Caco-2 (cell line): ENCODE measurements around the gene CD9. TPM values are rescaled to one million over a fixed set of nuclear protein-coding genes. Genes with fewer than 3 reads are reported as not detected.

ENCODE experiments used
- BruUV-seq: library from RNA; stranded (reverse); fragments of 400-500 nt; replicated peaks from 2 replicates; lab custom pipeline; 2021; lab: Mats Ljungman, UMichigan
- CTCF ChIA-PET: fragments of 300-600 bp; sonication (Branson Sonifier 250); formaldehyde crosslinking; loops from one replicate; lab custom pipeline; 2022; ENCODE audit warnings: antibody characterized with exemption; lab: Charles Lee
- POLR2A ChIA-PET: fragments of 300-600 bp; sonication (Branson Sonifier 250); formaldehyde crosslinking; loops from one replicate; lab custom pipeline; 2022; ENCODE audit warnings: antibody characterized with exemption; lab: Charles Lee
- DNase-seq, 2 experiments: peaks; one replicate each; pipeline versions ENCODE4 v3.0.0 to v3.0.0-alpha.2; 2020 to 2022
- H3K27me3 ChIP-seq: replicated peaks from 2 replicates; pipeline ENCODE4 v1.6.0; 2011; ENCODE audit warnings: low read length; ENCODE audit not compliant: control insufficient read depth, insufficient read depth
- H3K36me3 ChIP-seq: 2 replicates; pipeline ENCODE4 v1.5.1; 2011; ENCODE audit warnings: low read length; ENCODE audit not compliant: control insufficient read depth, insufficient read depth
- H3K4me1 ChIP-seq: fragments of 250-450 bp; sonication (Bioruptor Pico); 2 replicates; pipeline ENCODE4 v1.5.1; 2020; ENCODE audit warnings: mild to moderate bottlenecking
- H3K4me3 ChIP-seq: 2 replicates; pipeline ENCODE4 v1.5.1; 2011; ENCODE audit warnings: low read depth, mild to moderate bottlenecking, control low read depth, low read length
- H3K9me3 ChIP-seq: fragments of 250-450 bp; sonication (Bioruptor Pico); 2 replicates; pipeline ENCODE4 v1.5.1; 2020; ENCODE audit warnings: mild to moderate bottlenecking, moderate library complexity
- H3K27ac Mint-ChIP-seq: one replicate; pipeline ENCODE4 v1.8.0; 2022; ENCODE audit warnings: mixed read lengths; ENCODE audit not compliant: unreplicated experiment
- H3K27me3 Mint-ChIP-seq: one replicate; pipeline ENCODE4 v1.8.0; 2022; ENCODE audit warnings: mixed read lengths; ENCODE audit not compliant: insufficient read depth, unreplicated experiment
- H3K36me3 Mint-ChIP-seq: one replicate; pipeline ENCODE4 v1.8.0; 2022; ENCODE audit warnings: mild to moderate bottlenecking, mixed read lengths; ENCODE audit not compliant: insufficient read depth, unreplicated experiment
- H3K4me1 Mint-ChIP-seq: one replicate; pipeline ENCODE4 v1.8.0; 2022; ENCODE audit warnings: low read depth, mixed read lengths; ENCODE audit not compliant: unreplicated experiment
- H3K4me3 Mint-ChIP-seq: one replicate; pipeline ENCODE4 v1.8.0; 2022; ENCODE audit warnings: mild to moderate bottlenecking, moderate library complexity, mixed read lengths; ENCODE audit not compliant: unreplicated experiment
- H3K9me3 Mint-ChIP-seq: one replicate; pipeline ENCODE4 v1.8.0; 2022; ENCODE audit warnings: mixed read lengths; ENCODE audit not compliant: unreplicated experiment
- CTCF ChIP-seq, 2 experiments: fragments of 200-600 bp in 1 of 2; IDR thresholded peaks; 1 replicate in 1 of 2; 2 replicates in 1 of 2; pipeline versions ENCODE4 v1.5.1 to v1.8.0; 2011 to 2022; ENCODE audit warnings: antibody characterized with exemption in 1 of 2, control low read depth in 1 of 2, inconsistent platforms in 1 of 2, low read depth in 1 of 2, low read length in 1 of 2, mild to moderate bottlenecking in 1 of 2, moderate library complexity in 1 of 2; ENCODE audit not compliant: insufficient read depth in 1 of 2, severe bottlenecking in 1 of 2, unreplicated experiment in 1 of 2
- intact Hi-C: fragments of 100-400 bp; cut with micrococcal nuclease; formaldehyde crosslinking; loops from one replicate; pipeline ENCODE4 v1.10.0; 2022; ENCODE audit not compliant: unreplicated experiment
- total RNA-seq: library from RNA; stranded (reverse); gene quantifications from 2 replicates; pipeline ENCODE4 v1.2.3, GENCODE V29; 2022

CD9 gene
- total RNA-seq, 1 experiment from 2014 or later, result 170 TPM

DNA sequence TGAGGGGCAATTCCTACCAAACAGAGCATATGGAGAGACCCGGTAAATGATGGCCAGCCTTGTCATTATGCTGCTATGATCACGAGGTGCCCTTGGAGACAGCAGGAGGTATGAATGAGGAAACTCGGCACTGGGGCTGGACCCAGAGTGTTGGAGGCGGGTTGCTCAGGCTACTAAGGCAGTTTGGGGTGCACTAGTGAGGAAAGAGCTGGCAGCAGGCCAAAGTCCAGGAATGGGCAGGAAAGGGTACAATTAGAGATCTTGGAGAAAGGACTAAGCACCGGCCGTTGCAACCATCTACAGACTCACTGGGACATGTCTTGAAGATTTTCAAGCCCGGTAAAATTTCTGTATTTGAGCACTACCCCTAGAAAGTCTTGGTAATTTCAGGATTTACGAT, 54.3 kb downstream of the CD9 start:
- CTCF ChIA-PET, result no interaction called here
- intact Hi-C loops, result no loop called here
- H3K4me3 ChIP-seq, result no peak overlapping the region
- H3K27me3 ChIP-seq, result no peaks in the 10 kb centered on the region
- Mint-ChIP-seq H3K27ac (no peak overlapping the region), H3K9me3 (peaks cover 10% of the 10 kb centered on the region), H3K36me3 (no peaks in the 10 kb centered on the region), H3K4me1 (peaks cover 13% of the 10 kb centered on the region), H3K4me3 (no peak overlapping the region), H3K27me3 (no peaks in the 10 kb centered on the region)
- POLR2A ChIA-PET, result no interaction called here
- H3K4me1 ChIP-seq, result peaks cover 15% of the 10 kb centered on the region
- no peaks in the 10 kb centered on the region for H3K36me3 ChIP-seq
- BruUV-seq, result no TSS peak
- H3K9me3 ChIP-seq, result no peaks in the 10 kb centered on the region
- TF ChIP-seq CTCF (IDR thresholded peaks at IDR 0.05; ENCODE audit: insufficient read depth in 1 of 2, low read depth in 1 of 2, low read length in 1 of 2, severe bottlenecking in 1 of 2, unreplicated experiment in 1 of 2), result no peak
- DNase-seq, result no peak

GRCh38 chr12:6257007-6257406, 56.8 kb downstream of the CD9 start:
- Histone ChIP-seq H3K27me3 (no peaks in the 10 kb centered on the region), H3K9me3 (no peaks in the 10 kb centered on the region), H3K4me1 (peaks cover 15% of the 10 kb centered on the region), H3K36me3 (no peaks in the 10 kb centered on the region), H3K4me3 (no peak overlapping the region)
- POLR2A ChIA-PET, result no interaction called here
- no peak for DNase-seq
- Mint-ChIP-seq H3K27me3 (no peaks in the 10 kb centered on the region), H3K4me1 (peaks cover 10% of the 10 kb centered on the region), H3K36me3 (no peaks in the 10 kb centered on the region), H3K4me3 (no peak overlapping the region), H3K9me3 (peaks cover 10% of the 10 kb centered on the region), H3K27ac (no peak overlapping the region)
- TF ChIP-seq CTCF (IDR thresholded peaks at IDR 0.05; ENCODE audit: insufficient read depth in 1 of 2, low read depth in 1 of 2, low read length in 1 of 2, severe bottlenecking in 1 of 2, unreplicated experiment in 1 of 2), result no peak
- CTCF ChIA-PET, result no interaction called here
- no TSS peak for BruUV-seq
- intact Hi-C loops, result no loop called here

- peak in 1 of 2 experiments; percentile 20 for TF ChIP-seq CTCF (IDR thresholded peaks at IDR 0.05; ENCODE audit: insufficient read depth in 1 of 2, low read depth in 1 of 2, low read length in 1 of 2, severe bottlenecking in 1 of 2, unreplicated experiment in 1 of 2)
- Mint-ChIP-seq H3K9me3 (peaks cover 10% of the 10 kb centered on the region), H3K4me1 (peaks cover 21% of the 10 kb centered on the region), H3K4me3 (no peak overlapping the region), H3K27ac (no peak overlapping the region), H3K36me3 (no peaks in the 10 kb centered on the region), H3K27me3 (no peaks in the 10 kb centered on the region)
- intact Hi-C loops, result no loop called here
- CTCF ChIA-PET, result no interaction called here
- Histone ChIP-seq H3K36me3 (no peaks in the 10 kb centered on the region), H3K9me3 (no peaks in the 10 kb centered on the region), H3K27me3 (no peaks in the 10 kb centered on the region), H3K4me3 (no peak overlapping the region), H3K4me1 (peaks cover 17% of the 10 kb centered on the region)
- POLR2A ChIA-PET, result interaction anchor here (0.5 to 0.6 kb wide), 2 partner anchors 33 to 35 kb away, joined by 3 read pairs; no protein-coding TSS in a partner anchor
- no TSS peak for BruUV-seq
- no peak for DNase-seq
Observed at GRCh38 chr12:6262211-6262610, 62.0 kb downstream of the CD9 start.
